Measurements from ENCODE around the gene SERPINB6. TPM values are rescaled to one million over a fixed set of nuclear protein-coding genes. Genes with fewer than 3 reads are reported as not detected.

The SERPINB6 gene
- total RNA-seq, 2 experiments from 2014 or later: 13.2 TPM; not detected in 1

DNA sequence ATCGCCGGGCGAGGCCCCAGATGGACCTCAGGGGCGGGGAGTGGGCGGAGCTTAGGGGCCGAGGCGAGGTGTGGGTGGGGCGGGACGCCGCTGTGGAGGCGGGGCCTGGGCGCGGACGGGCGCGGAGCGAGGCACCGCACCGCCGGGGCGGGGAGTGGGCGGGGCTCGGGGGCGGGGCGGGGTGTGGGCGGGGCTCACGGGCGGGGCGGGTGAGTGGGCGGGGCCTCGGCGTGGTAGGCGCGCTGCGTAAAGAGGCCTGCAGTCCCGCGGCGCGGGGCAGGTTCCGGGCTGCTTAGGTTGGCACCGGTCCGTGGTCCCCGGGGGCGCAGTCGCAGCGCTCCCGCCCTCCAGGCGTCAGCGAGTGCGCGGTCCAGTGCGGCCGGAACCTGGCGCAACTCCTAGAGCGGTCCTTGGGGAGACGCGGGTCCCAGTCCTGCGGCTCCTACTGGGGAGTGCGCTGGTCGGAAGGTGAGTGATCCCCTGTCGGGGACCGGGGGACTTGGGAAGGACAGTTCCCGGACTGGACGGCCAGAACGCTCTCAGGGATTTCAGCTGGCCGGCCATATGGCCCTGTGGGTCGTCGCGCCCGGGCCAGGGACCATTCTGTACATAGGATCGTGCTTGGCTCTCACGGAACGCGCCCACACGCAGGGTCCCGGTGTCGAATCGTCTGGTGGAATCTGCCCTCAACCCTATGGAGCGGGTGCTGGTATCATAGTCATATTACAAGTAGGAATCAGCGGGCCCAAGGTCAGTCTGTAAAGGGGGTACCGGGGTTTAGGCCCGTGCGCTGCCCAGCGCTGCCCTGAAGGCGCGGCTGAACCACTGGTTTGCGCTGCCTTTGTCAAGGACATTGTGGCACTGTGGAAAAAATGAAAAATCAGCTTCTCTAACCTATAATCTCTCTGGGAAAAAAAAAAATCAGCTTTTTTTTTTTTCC lies 28.5 kb upstream of the SERPINB6 start, which contains the start of gene NQO2:
Gene NQO2 (plus strand): TSS at position 277 of the 940 bp plus-strand sequence. CDS start 6,659 bp downstream, outside the sequence.
- no peaks in the 10 kb centered on the region for H3K79me2 ChIP-seq (ENCODE audit: insufficient read depth, low read depth, low read length)
- TF ChIP-seq, protein P1, sequence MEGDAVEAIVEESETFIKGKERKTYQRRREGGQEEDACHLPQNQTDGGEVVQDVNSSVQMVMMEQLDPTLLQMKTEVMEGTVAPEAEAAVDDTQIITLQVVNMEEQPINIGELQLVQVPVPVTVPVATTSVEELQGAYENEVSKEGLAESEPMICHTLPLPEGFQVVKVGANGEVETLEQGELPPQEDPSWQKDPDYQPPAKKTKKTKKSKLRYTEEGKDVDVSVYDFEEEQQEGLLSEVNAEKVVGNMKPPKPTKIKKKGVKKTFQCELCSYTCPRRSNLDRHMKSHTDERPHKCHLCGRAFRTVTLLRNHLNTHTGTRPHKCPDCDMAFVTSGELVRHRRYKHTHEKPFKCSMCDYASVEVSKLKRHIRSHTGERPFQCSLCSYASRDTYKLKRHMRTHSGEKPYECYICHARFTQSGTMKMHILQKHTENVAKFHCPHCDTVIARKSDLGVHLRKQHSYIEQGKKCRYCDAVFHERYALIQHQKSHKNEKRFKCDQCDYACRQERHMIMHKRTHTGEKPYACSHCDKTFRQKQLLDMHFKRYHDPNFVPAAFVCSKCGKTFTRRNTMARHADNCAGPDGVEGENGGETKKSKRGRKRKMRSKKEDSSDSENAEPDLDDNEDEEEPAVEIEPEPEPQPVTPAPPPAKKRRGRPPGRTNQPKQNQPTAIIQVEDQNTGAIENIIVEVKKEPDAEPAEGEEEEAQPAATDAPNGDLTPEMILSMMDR (conservative IDR thresholded peaks at IDR 0.05; ENCODE audit: low read length): no peak
- TF ChIP-seq EZH2phosphoT487 (IDR thresholded peaks at IDR 0.05; ENCODE audit: borderline replicate concordance, low read depth, low read length): no peak
- peak within 1 kb of the TSS; percentile 73 for H2AFZ ChIP-seq (ENCODE audit: low read length)
- CTCF ChIA-PET (ENCODE audit: unreplicated experiment): interaction anchor here (0.6 to 1.0 kb wide), 5 partner anchors 27 to 1930 kb away, joined by 3 to 8 read pairs (median 4); no protein-coding TSS in a partner anchor
- BruUV-seq (replicated peaks): no TSS peak
- no peaks in the 10 kb centered on the region for H3K9me3 ChIP-seq (ENCODE audit: low read length)
- peak within 1 kb of the TSS; percentile 96 for H3K4me2 ChIP-seq (ENCODE audit: low read length)
- H3K27ac ChIP-seq (ENCODE audit: low read depth, low read length, poor library complexity, severe bottlenecking): peak within 1 kb of the TSS; percentile 29
- peak; percentile 88 for DNase-seq (ENCODE audit: low spot score)
- no peaks in the 10 kb centered on the region for H3K9me2 ChIP-seq (ENCODE audit: insufficient read depth, low read length)
- peaks cover 4% of the 10 kb centered on the region for H3K36me3 ChIP-seq (ENCODE audit: insufficient read depth, low read length)
- POLR2A ChIA-PET: interaction anchor here (0.6 to 3.7 kb wide), 12 partner anchors 10 to 1454 kb away, joined by 3 to 29 read pairs (median 4); no protein-coding TSS in a partner anchor
- H4K20me1 ChIP-seq (ENCODE audit: insufficient read depth, low read length): no peaks in the 10 kb centered on the region
- H3K4me1 ChIP-seq (ENCODE audit: insufficient read depth, low read length, poor library complexity, severe bottlenecking): peaks cover 18% of the 10 kb centered on the region
- intact Hi-C loops (cut with micrococcal nuclease; ENCODE audit: unreplicated experiment): loop anchor here (1.0 to 5.0 kb wide), 5 partner anchors 23 to 257 kb away; partner anchors contain the start of genes BPHL and PSMG4
- peak within 1 kb of the TSS; percentile 89 for H3K4me3 ChIP-seq (ENCODE audit: low read depth, low read length, poor library complexity, severe bottlenecking)

GRCh38 chr6:2998998-2999617 lies 27.7 kb upstream of the SERPINB6 start:
- intact Hi-C loops (cut with micrococcal nuclease; ENCODE audit: unreplicated experiment): loop anchor here (1.0 to 5.0 kb wide), 5 partner anchors 24 to 258 kb away; partner anchors contain the start of genes BPHL and PSMG4
- ChIA-PET POLR2A (interaction anchor here (0.6 to 3.7 kb wide), 8 partner anchors 9 to 1454 kb away, joined by 3 to 29 read pairs (median 4); no protein-coding TSS in a partner anchor), CTCF (ENCODE audit: unreplicated experiment) (interaction anchor here (0.6 to 1.0 kb wide), 5 partner anchors 28 to 1931 kb away, joined by 3 to 8 read pairs (median 4); no protein-coding TSS in a partner anchor)
- peak; percentile 33 for DNase-seq (ENCODE audit: low spot score)
- Histone ChIP-seq H4K20me1 (ENCODE audit: insufficient read depth, low read length) (no peaks in the 10 kb centered on the region), H3K27ac (ENCODE audit: low read depth, low read length, poor library complexity, severe bottlenecking) (peak overlapping the region; percentile 29), H3K9me2 (ENCODE audit: insufficient read depth, low read length) (no peaks in the 10 kb centered on the region), H3K9me3 (ENCODE audit: low read length) (no peaks in the 10 kb centered on the region), H3K79me2 (ENCODE audit: insufficient read depth, low read depth, low read length) (no peaks in the 10 kb centered on the region), H3K36me3 (ENCODE audit: insufficient read depth, low read length) (no peaks in the 10 kb centered on the region; the same call in 1 of the 2 replicates), H3K4me1 (ENCODE audit: insufficient read depth, low read length, poor library complexity, severe bottlenecking) (peaks cover 18% of the 10 kb centered on the region), H3K4me3 (ENCODE audit: low read depth, low read length, poor library complexity, severe bottlenecking) (peak overlapping the region; percentile 89), H2AFZ (ENCODE audit: low read length) (peak overlapping the region; percentile 58), H3K4me2 (ENCODE audit: low read length) (peak overlapping the region; percentile 96)
- BruUV-seq (replicated peaks): no TSS peak
- TF ChIP-seq, protein P1 (conservative IDR thresholded peaks at IDR 0.05; ENCODE audit: low read length): no peak
- no peak for TF ChIP-seq EZH2phosphoT487 (IDR thresholded peaks at IDR 0.05; ENCODE audit: borderline replicate concordance, low read depth, low read length)

Data from OCI-LY7 (cell line).